Liver (tissue), 9 donors: ENCODE measurements around the gene ATG14. TPM values are rescaled to one million over a fixed set of nuclear protein-coding genes. Genes with fewer than 3 reads are reported as not detected.

Experiments
- DNase-seq: peaks from one replicate; pipeline ENCODE4 v3.0.0-alpha.2; 2017; ENCODE audit warnings: low spot score
- H3K27ac ChIP-seq, 2 donors: one replicate each; pipeline ENCODE4 v1.7.0; 2013; ENCODE audit warnings: inconsistent platforms in 2 of 2, low read length in 2 of 2, control low read depth in 1 of 2, low read depth in 1 of 2, mild to moderate bottlenecking in 1 of 2
- H3K27me3 ChIP-seq, 4 donors: one replicate each; pipeline versions ENCODE4 v1.6.1 to v1.7.0; 2013; ENCODE audit warnings: low read length in 3 of 4, inconsistent platforms in 1 of 4, mild to moderate bottlenecking in 1 of 4, moderate library complexity in 1 of 4; ENCODE audit not compliant: control insufficient read depth in 4 of 4, insufficient read depth in 4 of 4
- H3K36me3 ChIP-seq, 4 donors: one replicate each; pipeline versions ENCODE4 v1.6.1 to v1.7.0; 2013; ENCODE audit warnings: low read length in 3 of 4, mild to moderate bottlenecking in 3 of 4, low read depth in 1 of 4, moderate library complexity in 1 of 4; ENCODE audit not compliant: control insufficient read depth in 4 of 4, insufficient read depth in 3 of 4
- H3K4me1 ChIP-seq, 4 donors: one replicate each; pipeline versions ENCODE4 v1.6.1 to v1.7.0; 2013; ENCODE audit warnings: low read length in 3 of 4, mild to moderate bottlenecking in 3 of 4, moderate library complexity in 1 of 4; ENCODE audit not compliant: control insufficient read depth in 4 of 4, insufficient read depth in 4 of 4
- H3K4me3 ChIP-seq, 3 donors: one replicate each; pipeline versions ENCODE4 v1.6.1 to v1.7.0; 2013; ENCODE audit warnings: low read length in 3 of 3, control low read depth in 1 of 3, low read depth in 1 of 3, mild to moderate bottlenecking in 1 of 3
- H3K9ac ChIP-seq, 2 donors: one replicate each; pipeline ENCODE4 v1.7.0; 2013; ENCODE audit warnings: low read length in 2 of 2, mild to moderate bottlenecking in 2 of 2, moderate library complexity in 2 of 2, control low read depth in 1 of 2, low read depth in 1 of 2
- H3K9me3 ChIP-seq, 4 donors: one replicate each; pipeline versions ENCODE4 v1.6.1 to v1.7.0; 2013; ENCODE audit warnings: low read length in 3 of 4; ENCODE audit not compliant: control insufficient read depth in 4 of 4
- ATF3 ChIP-seq: IDR thresholded peaks from 2 replicates; pipeline ENCODE4 v1.6.1; 2016; ENCODE audit warnings: antibody characterized with exemption
- EGR1 ChIP-seq, 2 donors: IDR thresholded peaks; 2 replicates each; pipeline ENCODE4 v1.6.1; 2016 to 2018; ENCODE audit warnings: antibody characterized with exemption in 2 of 2, low read depth in 2 of 2
- FOXA1 ChIP-seq: IDR thresholded peaks from 2 replicates; pipeline ENCODE4 v1.6.1; 2016; ENCODE audit warnings: antibody characterized with exemption
- FOXA2 ChIP-seq: IDR thresholded peaks from 2 replicates; pipeline ENCODE4 v1.6.1; 2016; ENCODE audit warnings: antibody characterized with exemption
- GABPA ChIP-seq, 2 donors: IDR thresholded peaks in 1 of 2; conservative IDR thresholded peaks in 1 of 2; 2 replicates each; pipeline ENCODE4 v1.6.1; 2016; ENCODE audit warnings: antibody characterized with exemption in 2 of 2, mild to moderate bottlenecking in 1 of 2, moderate library complexity in 1 of 2
- HNF4G ChIP-seq: IDR thresholded peaks from 2 replicates; pipeline ENCODE4 v1.6.1; 2016; ENCODE audit warnings: antibody characterized with exemption
- JUND ChIP-seq, 2 donors: IDR thresholded peaks; 2 replicates each; pipeline ENCODE4 v1.6.1; 2016; ENCODE audit warnings: antibody characterized with exemption in 2 of 2
- MAX ChIP-seq: IDR thresholded peaks from 2 replicates; pipeline ENCODE4 v1.6.1; 2016; ENCODE audit warnings: antibody characterized with exemption
- NR2F2 ChIP-seq: IDR thresholded peaks from 2 replicates; pipeline ENCODE4 v1.6.1; 2016; ENCODE audit warnings: antibody characterized with exemption
- SP1 ChIP-seq: IDR thresholded peaks from 2 replicates; pipeline ENCODE4 v1.6.1; 2018; ENCODE audit warnings: antibody characterized with exemption, mild to moderate bottlenecking
- TAF1 ChIP-seq: conservative IDR thresholded peaks from 2 replicates; pipeline ENCODE4 v1.6.1; 2016; ENCODE audit warnings: antibody characterized with exemption, mild to moderate bottlenecking
- YY1 ChIP-seq: IDR thresholded peaks from 2 replicates; pipeline ENCODE4 v1.6.1; 2016; ENCODE audit warnings: antibody characterized with exemption, mild to moderate bottlenecking
- ZBTB33 ChIP-seq: IDR thresholded peaks from 2 replicates; pipeline ENCODE4 v1.6.1; 2016; ENCODE audit warnings: antibody characterized with exemption
- WGBS: extraction: QIAGEN DNeasy Blood & Tissue Kit; methylation state at CpG from one replicate; pipeline ENCODE4 v1.1.7; 2013; 5-methylcytosine and 5-hydroxymethylcytosine counted together
- polyA plus RNA-seq, 2 donors: library from polyadenylated mRNA; stranded (reverse) in 1 of 2; unstranded in 1 of 2; fragments of 200-250 nt in 1 of 2; fragments of >200 nt in 1 of 2; fragmentation: Nextera tagmentation in 1 of 2; extraction: Ambion mirVana in 1 of 2; gene quantifications; one replicate each; pipeline versions ENCODE4 v1.2.1 to v1.2.3, GENCODE V29; 2013 to 2015
- total RNA-seq, 2 donors: library from RNA; depleted of rRNA; stranded (reverse); fragments of >200 nt; gene quantifications; one replicate each; pipeline ENCODE4 v1.2.3, GENCODE V29; 2014
- TF ChIP-seq, protein P1 (sequence below): IDR thresholded peaks from 2 replicates; pipeline ENCODE4 v1.6.1; 2016; ENCODE audit warnings: antibody characterized with exemption, mild to moderate bottlenecking
- donor health status: healthy.
- donor health status: healthy.
- donor health status: healthy.
- donor health status: healthy.
- donor health status: healthy.

ATG14 gene
- total and polyA plus RNA-seq, 4 donors = 1.9 to 16.0 (median 4.4) TPM

GRCh38 chr14:55366271-55366670 is 45.4 kb downstream of the ATG14 start (continued):
- TF ChIP-seq, protein P1, sequence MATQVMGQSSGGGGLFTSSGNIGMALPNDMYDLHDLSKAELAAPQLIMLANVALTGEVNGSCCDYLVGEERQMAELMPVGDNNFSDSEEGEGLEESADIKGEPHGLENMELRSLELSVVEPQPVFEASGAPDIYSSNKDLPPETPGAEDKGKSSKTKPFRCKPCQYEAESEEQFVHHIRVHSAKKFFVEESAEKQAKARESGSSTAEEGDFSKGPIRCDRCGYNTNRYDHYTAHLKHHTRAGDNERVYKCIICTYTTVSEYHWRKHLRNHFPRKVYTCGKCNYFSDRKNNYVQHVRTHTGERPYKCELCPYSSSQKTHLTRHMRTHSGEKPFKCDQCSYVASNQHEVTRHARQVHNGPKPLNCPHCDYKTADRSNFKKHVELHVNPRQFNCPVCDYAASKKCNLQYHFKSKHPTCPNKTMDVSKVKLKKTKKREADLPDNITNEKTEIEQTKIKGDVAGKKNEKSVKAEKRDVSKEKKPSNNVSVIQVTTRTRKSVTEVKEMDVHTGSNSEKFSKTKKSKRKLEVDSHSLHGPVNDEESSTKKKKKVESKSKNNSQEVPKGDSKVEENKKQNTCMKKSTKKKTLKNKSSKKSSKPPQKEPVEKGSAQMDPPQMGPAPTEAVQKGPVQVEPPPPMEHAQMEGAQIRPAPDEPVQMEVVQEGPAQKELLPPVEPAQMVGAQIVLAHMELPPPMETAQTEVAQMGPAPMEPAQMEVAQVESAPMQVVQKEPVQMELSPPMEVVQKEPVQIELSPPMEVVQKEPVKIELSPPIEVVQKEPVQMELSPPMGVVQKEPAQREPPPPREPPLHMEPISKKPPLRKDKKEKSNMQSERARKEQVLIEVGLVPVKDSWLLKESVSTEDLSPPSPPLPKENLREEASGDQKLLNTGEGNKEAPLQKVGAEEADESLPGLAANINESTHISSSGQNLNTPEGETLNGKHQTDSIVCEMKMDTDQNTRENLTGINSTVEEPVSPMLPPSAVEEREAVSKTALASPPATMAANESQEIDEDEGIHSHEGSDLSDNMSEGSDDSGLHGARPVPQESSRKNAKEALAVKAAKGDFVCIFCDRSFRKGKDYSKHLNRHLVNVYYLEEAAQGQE = no peak
- TF ChIP-seq ZBTB33 = no peak
- TF ChIP-seq YY1 = no peak

- H3K27me3 ChIP-seq = no peaks in the 10 kb centered on the region
- H3K4me3 ChIP-seq = no peak overlapping the region
- H3K36me3 ChIP-seq = peaks cover 0 to 2% (median 1%) of the 10 kb centered on the region in 4 donors
- no peaks in the 10 kb centered on the region for H3K9me3 ChIP-seq
- no peak overlapping the region for H3K27ac ChIP-seq
- peaks cover 0 to 4% (median 2%) of the 10 kb centered on the region in 4 donors for H3K4me1 ChIP-seq
- WGBS = 98% methylated on average over 2 of the region's 2 CpGs
- no peak for TF ChIP-seq TAF1
- TF ChIP-seq ATF3 = no peak
- no peak for TF ChIP-seq FOXA2
- TF ChIP-seq YY1 = no peak
- no peak overlapping the region for H3K9ac ChIP-seq
- DNase-seq = no peak
These were observed 50.4 kb downstream of the ATG14 start for GRCh38 chr14:55361190-55361589.

DNA sequence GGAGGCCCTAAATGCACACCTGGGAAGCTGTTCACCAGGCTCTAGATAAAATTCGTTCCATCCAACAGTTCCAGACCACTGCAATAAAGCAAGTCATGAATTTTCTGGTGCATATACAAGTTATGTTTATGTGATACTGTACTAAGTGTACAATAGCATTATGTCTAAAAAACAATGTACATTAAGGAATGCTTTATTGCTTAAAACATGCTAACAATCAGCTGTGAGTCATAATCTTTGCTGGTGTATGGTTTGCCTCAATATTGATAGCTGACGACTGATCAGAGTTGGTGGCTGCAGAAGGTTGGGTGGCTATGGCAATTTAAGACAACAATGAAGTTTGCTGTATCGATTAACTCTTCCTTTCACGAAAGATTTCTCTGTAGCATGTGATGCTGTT is 52.3 kb downstream of the ATG14 start:
- Histone ChIP-seq H3K27ac (no peak overlapping the region), H3K36me3 (no peaks in the 10 kb centered on the region), H3K9me3 (no peaks in the 10 kb centered on the region), H3K4me1 (peaks cover 0 to 4% (median 2%) of the 10 kb centered on the region in 4 donors), H3K9ac (no peak overlapping the region), H3K4me3 (no peak overlapping the region), H3K27me3 (no peaks in the 10 kb centered on the region)
- DNase-seq = no peak
- TF ChIP-seq GABPA (IDR thresholded peaks at IDR 0.05 in 1 of 2, conservative IDR thresholded peaks at IDR 0.05 in 1 of 2) = no peak
- no peak for TF ChIP-seq NR2F2
- no peak for TF ChIP-seq TAF1
- no peak for TF ChIP-seq EGR1 (IDR thresholded peaks at IDR 0.05; ENCODE audit: low read depth in 2 of 2)
- TF ChIP-seq ATF3 = no peak
- TF ChIP-seq FOXA1 = no peak
- TF ChIP-seq ZBTB33 = no peak
- TF ChIP-seq MAX = no peak
- TF ChIP-seq, protein P1 = no peak
- TF ChIP-seq SP1 = no peak
- no peak for TF ChIP-seq FOXA2
- no peak for TF ChIP-seq JUND (IDR thresholded peaks at IDR 0.05)
- TF ChIP-seq HNF4G = no peak
- WGBS = 93% methylated on average over 4 of the region's 4 CpGs
